ENCODE measurements around the gene CCDC181.

GRCh38 chr1:169457443-169457842 lies 30.2 kb upstream of the CCDC181 start:
- TF ChIP-seq POLR2AphosphoS5 (IDR thresholded peaks at IDR 0.05) (no peak), CTCF (IDR thresholded peaks at IDR 0.05) (no peak), POLR2A (IDR thresholded peaks at IDR 0.05) (no peak)
